ENCODE results near the gene CHTF18.

GRCh38 chr16:751152-752006, 37.0 kb upstream of the CHTF18 start:
- TF ChIP-seq, protein P1, sequence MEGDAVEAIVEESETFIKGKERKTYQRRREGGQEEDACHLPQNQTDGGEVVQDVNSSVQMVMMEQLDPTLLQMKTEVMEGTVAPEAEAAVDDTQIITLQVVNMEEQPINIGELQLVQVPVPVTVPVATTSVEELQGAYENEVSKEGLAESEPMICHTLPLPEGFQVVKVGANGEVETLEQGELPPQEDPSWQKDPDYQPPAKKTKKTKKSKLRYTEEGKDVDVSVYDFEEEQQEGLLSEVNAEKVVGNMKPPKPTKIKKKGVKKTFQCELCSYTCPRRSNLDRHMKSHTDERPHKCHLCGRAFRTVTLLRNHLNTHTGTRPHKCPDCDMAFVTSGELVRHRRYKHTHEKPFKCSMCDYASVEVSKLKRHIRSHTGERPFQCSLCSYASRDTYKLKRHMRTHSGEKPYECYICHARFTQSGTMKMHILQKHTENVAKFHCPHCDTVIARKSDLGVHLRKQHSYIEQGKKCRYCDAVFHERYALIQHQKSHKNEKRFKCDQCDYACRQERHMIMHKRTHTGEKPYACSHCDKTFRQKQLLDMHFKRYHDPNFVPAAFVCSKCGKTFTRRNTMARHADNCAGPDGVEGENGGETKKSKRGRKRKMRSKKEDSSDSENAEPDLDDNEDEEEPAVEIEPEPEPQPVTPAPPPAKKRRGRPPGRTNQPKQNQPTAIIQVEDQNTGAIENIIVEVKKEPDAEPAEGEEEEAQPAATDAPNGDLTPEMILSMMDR (IDR thresholded peaks at IDR 0.05) = no peak
- no peak for TF ChIP-seq POLR2A (IDR thresholded peaks at IDR 0.05; ENCODE audit: low read depth)
- no peak for TF ChIP-seq EP300 (IDR thresholded peaks at IDR 0.05)
